ENCODE data around the gene OMG. TPM values are rescaled to one million over a fixed set of nuclear protein-coding genes. Genes with fewer than 3 reads are reported as not detected.

The OMG gene
- total RNA-seq, 3 donors from 2014 or later (not counting 1 experiment from before 2014, with no cell fraction given): 0.96 to 2.8 (median 1.3) TPM

GRCh38 chr17:31307640-31308039 lies 10.6 kb upstream of the OMG start:
- no peaks in the 10 kb centered on the region for H3K9me3 Mint-ChIP-seq
- Histone ChIP-seq H3K4me3 (ENCODE audit: low read length) (no peak overlapping the region), H3K9me3 (ENCODE audit: control insufficient read depth, insufficient read depth, low read length) (no peaks in the 10 kb centered on the region), H3K27ac (ENCODE audit: low read length) (peak overlapping the region; percentile 86), H3K27me3 (ENCODE audit: control insufficient read depth, insufficient read depth, low read length) (no peaks in the 10 kb centered on the region), H3K4me1 (ENCODE audit: control insufficient read depth, insufficient read depth, low read length) (peaks cover 18% of the 10 kb centered on the region), H3K36me3 (ENCODE audit: control insufficient read depth, insufficient read depth, low read length) (peaks cover 37% of the 10 kb centered on the region)
- H3K27ac Mint-ChIP-seq: peak overlapping the region; percentile 88 to 89
- no peak for TF ChIP-seq CTCF (IDR thresholded peaks at IDR 0.05)
- H3K36me3 Mint-ChIP-seq: peaks cover 23% of the 10 kb centered on the region
- peak overlapping the region; percentile 8 for H3K4me3 Mint-ChIP-seq
- no CpG with 5 or more reads among the region's 1 CpG for WGBS (ENCODE audit: insufficient coverage)
- no peak for ATAC-seq
- DNase-seq: no peak
- H3K4me1 Mint-ChIP-seq: peaks cover 67 to 80% of the 10 kb centered on the region in 2 donors
- intact Hi-C loops (cut with micrococcal nuclease): no loop called here
- H3K27me3 Mint-ChIP-seq (ENCODE audit: low read depth in 2 of 2): no peaks in the 10 kb centered on the region

- no peak overlapping the region for H3K27ac Mint-ChIP-seq
- intact Hi-C loops (cut with micrococcal nuclease): no loop called here
- no peak overlapping the region for H3K4me3 Mint-ChIP-seq
- no peak for TF ChIP-seq CTCF (IDR thresholded peaks at IDR 0.05)
- ATAC-seq (no peak), DNase-seq (no peak)
- peaks cover 14% of the 10 kb centered on the region for H3K36me3 Mint-ChIP-seq
- no peaks in the 10 kb centered on the region for H3K27me3 Mint-ChIP-seq (ENCODE audit: low read depth in 2 of 2)
- no peaks in the 10 kb centered on the region for H3K9me3 ChIP-seq (ENCODE audit: control insufficient read depth, insufficient read depth, low read length)
- H3K4me1 Mint-ChIP-seq: peaks cover 13 to 25% of the 10 kb centered on the region in 2 donors
- no peaks in the 10 kb centered on the region for H3K9me3 Mint-ChIP-seq
- no peaks in the 10 kb centered on the region for H3K27me3 ChIP-seq (ENCODE audit: control insufficient read depth, insufficient read depth, low read length)
- no peak overlapping the region for H3K4me3 ChIP-seq (ENCODE audit: low read length)
- no peaks in the 10 kb centered on the region for H3K4me1 ChIP-seq (ENCODE audit: control insufficient read depth, insufficient read depth, low read length)
- no peak overlapping the region for H3K27ac ChIP-seq (ENCODE audit: low read length)
- H3K36me3 ChIP-seq (ENCODE audit: control insufficient read depth, insufficient read depth, low read length): peaks cover 16% of the 10 kb centered on the region
Observed at GRCh38 chr17:31299624-31300023, 2.6 kb upstream of the OMG start.

- Histone ChIP-seq H3K36me3 (ENCODE audit: control insufficient read depth, insufficient read depth, low read length) (no peaks in the 10 kb centered on the region), H3K4me3 (ENCODE audit: low read length) (no peak overlapping the region), H3K4me1 (ENCODE audit: control insufficient read depth, insufficient read depth, low read length) (no peaks in the 10 kb centered on the region), H3K9me3 (ENCODE audit: control insufficient read depth, insufficient read depth, low read length) (no peaks in the 10 kb centered on the region), H3K27me3 (ENCODE audit: control insufficient read depth, insufficient read depth, low read length) (no peaks in the 10 kb centered on the region), H3K27ac (ENCODE audit: low read length) (no peak overlapping the region)
- no peak for DNase-seq
- WGBS (ENCODE audit: insufficient coverage): no CpG with 5 or more reads among the region's 2 CpGs
- Mint-ChIP-seq H3K4me3 (no peak overlapping the region), H3K27ac (no peak overlapping the region), H3K9me3 (no peaks in the 10 kb centered on the region), H3K4me1 (peaks cover 0 to 11% of the 10 kb centered on the region in 2 donors), H3K27me3 (ENCODE audit: low read depth in 2 of 2) (no peaks in the 10 kb centered on the region), H3K36me3 (no peaks in the 10 kb centered on the region)
- TF ChIP-seq CTCF (IDR thresholded peaks at IDR 0.05): no peak
- ATAC-seq: no peak
- intact Hi-C loops (cut with micrococcal nuclease): no loop called here
Observed at GRCh38 chr17:31296142-31296541, 897 bp downstream of the OMG start.

- TF ChIP-seq CTCF (IDR thresholded peaks at IDR 0.05): no peak
- no peak overlapping the region for H3K4me3 ChIP-seq (ENCODE audit: low read length)
- Mint-ChIP-seq H3K9me3 (no peaks in the 10 kb centered on the region), H3K4me1 (peaks cover 1 to 5% of the 10 kb centered on the region in 2 donors), H3K4me3 (no peak overlapping the region), H3K27ac (no peak overlapping the region), H3K36me3 (no peaks in the 10 kb centered on the region), H3K27me3 (ENCODE audit: low read depth in 2 of 2) (no peaks in the 10 kb centered on the region)
- no peak for ATAC-seq
- 88% methylated on average over 1 of the region's 1 CpG for WGBS (ENCODE audit: insufficient coverage)
- no peaks in the 10 kb centered on the region for H3K9me3 ChIP-seq (ENCODE audit: control insufficient read depth, insufficient read depth, low read length)
- intact Hi-C loops (cut with micrococcal nuclease): no loop called here
- H3K27me3 ChIP-seq (ENCODE audit: control insufficient read depth, insufficient read depth, low read length): no peaks in the 10 kb centered on the region
- no peaks in the 10 kb centered on the region for H3K36me3 ChIP-seq (ENCODE audit: control insufficient read depth, insufficient read depth, low read length)
- no peak overlapping the region for H3K27ac ChIP-seq (ENCODE audit: low read length)
- no peaks in the 10 kb centered on the region for H3K4me1 ChIP-seq (ENCODE audit: control insufficient read depth, insufficient read depth, low read length)
- no peak for DNase-seq
Observed at GRCh38 chr17:31295489-31295871, 1.6 kb downstream of the OMG start.
